Measurements from ENCODE around the gene TSHZ1.

Gene TSHZ1

GRCh38 chr18:75172299-75173124, 38.1 kb upstream of the TSHZ1 start:
- TF ChIP-seq, protein P1, sequence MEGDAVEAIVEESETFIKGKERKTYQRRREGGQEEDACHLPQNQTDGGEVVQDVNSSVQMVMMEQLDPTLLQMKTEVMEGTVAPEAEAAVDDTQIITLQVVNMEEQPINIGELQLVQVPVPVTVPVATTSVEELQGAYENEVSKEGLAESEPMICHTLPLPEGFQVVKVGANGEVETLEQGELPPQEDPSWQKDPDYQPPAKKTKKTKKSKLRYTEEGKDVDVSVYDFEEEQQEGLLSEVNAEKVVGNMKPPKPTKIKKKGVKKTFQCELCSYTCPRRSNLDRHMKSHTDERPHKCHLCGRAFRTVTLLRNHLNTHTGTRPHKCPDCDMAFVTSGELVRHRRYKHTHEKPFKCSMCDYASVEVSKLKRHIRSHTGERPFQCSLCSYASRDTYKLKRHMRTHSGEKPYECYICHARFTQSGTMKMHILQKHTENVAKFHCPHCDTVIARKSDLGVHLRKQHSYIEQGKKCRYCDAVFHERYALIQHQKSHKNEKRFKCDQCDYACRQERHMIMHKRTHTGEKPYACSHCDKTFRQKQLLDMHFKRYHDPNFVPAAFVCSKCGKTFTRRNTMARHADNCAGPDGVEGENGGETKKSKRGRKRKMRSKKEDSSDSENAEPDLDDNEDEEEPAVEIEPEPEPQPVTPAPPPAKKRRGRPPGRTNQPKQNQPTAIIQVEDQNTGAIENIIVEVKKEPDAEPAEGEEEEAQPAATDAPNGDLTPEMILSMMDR (IDR thresholded peaks at IDR 0.05; ENCODE audit: low read depth, low read length): no peak

GRCh38 chr18:75173125-75173432, 37.5 kb upstream of the TSHZ1 start:
- TF ChIP-seq, protein P1 (IDR thresholded peaks at IDR 0.05; ENCODE audit: low read depth, low read length): no peak
- no peak for DNase-seq (ENCODE audit: extremely low read depth, low read depth)

More at GRCh38 chr18:75172299-75173124, 38.1 kb upstream of the TSHZ1 start:
- DNase-seq (ENCODE audit: extremely low read depth, low read depth): no peak

GRCh38 chr18:75173738-75174137, 36.9 kb upstream of the TSHZ1 start:
- no peak for DNase-seq (ENCODE audit: extremely low read depth, low read depth)
- TF ChIP-seq, protein P1 (IDR thresholded peaks at IDR 0.05; ENCODE audit: low read depth, low read length): no peak

- TF ChIP-seq, protein P1 (IDR thresholded peaks at IDR 0.05; ENCODE audit: low read depth, low read length): no peak
- no peak for DNase-seq (ENCODE audit: extremely low read depth, low read depth)
Measured at GRCh38 chr18:75176849-75177248, 33.7 kb upstream of the TSHZ1 start.

DNA sequence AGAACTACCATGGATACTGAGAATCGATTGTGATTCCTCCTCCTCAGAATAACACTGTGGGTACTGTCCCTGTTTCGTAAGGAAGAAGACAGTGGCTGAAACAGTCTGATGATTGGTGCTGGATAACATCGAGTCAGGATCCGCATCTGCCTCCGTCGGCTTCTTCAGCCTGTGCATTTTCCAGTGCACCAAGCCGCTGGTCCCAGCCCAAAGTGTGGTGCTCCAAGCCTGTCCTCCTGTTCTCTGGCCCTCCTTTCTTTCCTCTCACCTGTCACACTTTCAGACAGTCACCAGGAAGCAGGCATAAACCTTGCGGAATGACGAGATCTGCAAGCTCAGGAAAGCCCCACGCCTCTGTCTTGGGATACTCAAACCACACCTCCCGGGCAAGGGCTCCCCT, 32.2 kb upstream of the TSHZ1 start:
- TF ChIP-seq, protein P1 (IDR thresholded peaks at IDR 0.05; ENCODE audit: low read depth, low read length): no peak
- DNase-seq (ENCODE audit: extremely low read depth, low read depth): no peak

GRCh38 chr18:75179819-75180600, 30.6 kb upstream of the TSHZ1 start:
- TF ChIP-seq, protein P1 (IDR thresholded peaks at IDR 0.05; ENCODE audit: low read depth, low read length): no peak
- DNase-seq (ENCODE audit: extremely low read depth, low read depth): no peak

- DNase-seq (ENCODE audit: extremely low read depth, low read depth): no peak
- TF ChIP-seq, protein P1 (IDR thresholded peaks at IDR 0.05; ENCODE audit: low read depth, low read length): no peak
Measured at GRCh38 chr18:75183524-75183923, 27.1 kb upstream of the TSHZ1 start.
